CD4-positive, CD25-positive, alpha-beta regulatory T cell (primary cell): ENCODE measurements around the gene TSPAN18. TPM values are rescaled to one million over a fixed set of nuclear protein-coding genes. Genes with fewer than 3 reads are reported as not detected.
A peak's percentile ranks its signal among the peaks of the same experiment; 100 is the strongest.

Experiments
- ATAC-seq, 2 donors: fragments of 150-1000 bp; cut with Tn5 transposase; one replicate each; pipeline ENCODE4 v1.10.0; 2021; ENCODE audit warnings: low read depth in 2 of 2, moderate number of reproducible peaks in 2 of 2, moderate library complexity in 1 of 2
- DNase-seq, 3 donors: peaks; one replicate each; pipeline versions ENCODE4 v3.0.0 to v3.0.0-alpha.2; 2012 to 2022; ENCODE audit warnings: mixed read lengths in 1 of 3
- H3K27ac ChIP-seq: one replicate; pipeline ENCODE4 v1.7.0; 2013; ENCODE audit warnings: mild to moderate bottlenecking, low read length; ENCODE audit not compliant: insufficient read depth, poor library complexity, severe bottlenecking
- H3K27me3 ChIP-seq: one replicate; pipeline ENCODE4 v1.7.0; 2013; ENCODE audit warnings: low read length; ENCODE audit not compliant: control insufficient read depth, insufficient read depth
- H3K36me3 ChIP-seq: one replicate; pipeline ENCODE4 v1.7.0; 2013; ENCODE audit warnings: mild to moderate bottlenecking, low read length, moderate library complexity; ENCODE audit not compliant: control insufficient read depth, insufficient read depth
- H3K4me1 ChIP-seq: 2 replicates; pipeline ENCODE4 v1.7.0; 2013; ENCODE audit warnings: mild to moderate bottlenecking, low read length; ENCODE audit not compliant: insufficient read depth, control insufficient read depth, poor library complexity, severe bottlenecking
- H3K4me3 ChIP-seq: one replicate; pipeline ENCODE4 v1.7.0; 2013; ENCODE audit warnings: low read depth, mild to moderate bottlenecking, low read length, moderate library complexity
- H3K9me3 ChIP-seq, 2 experiments: 1 replicate in 1 of 2; 2 replicates in 1 of 2; pipeline ENCODE4 v1.7.0; 2013; ENCODE audit warnings: low read length in 2 of 2, mild to moderate bottlenecking in 1 of 2, moderate library complexity in 1 of 2; ENCODE audit not compliant: control insufficient read depth in 2 of 2
- H3K27ac Mint-ChIP-seq, 3 donors: one replicate each; pipeline ENCODE4 v1.8.0; 2020 to 2022; ENCODE audit warnings: mild to moderate bottlenecking in 3 of 3, mixed read lengths in 3 of 3, moderate library complexity in 2 of 3
- H3K27me3 Mint-ChIP-seq: one replicate; pipeline ENCODE4 v1.8.0; 2022; ENCODE audit warnings: mild to moderate bottlenecking, mixed read lengths
- H3K36me3 Mint-ChIP-seq: one replicate; pipeline ENCODE4 v1.8.0; 2020; ENCODE audit warnings: mixed read lengths
- H3K4me1 Mint-ChIP-seq, 4 donors: one replicate each; pipeline ENCODE4 v1.8.0; 2020 to 2022; ENCODE audit warnings: mixed read lengths in 4 of 4, mild to moderate bottlenecking in 1 of 4
- H3K4me3 Mint-ChIP-seq, 4 donors: one replicate each; pipeline ENCODE4 v1.8.0; 2020 to 2022; ENCODE audit warnings: mild to moderate bottlenecking in 4 of 4, mixed read lengths in 4 of 4, moderate library complexity in 3 of 4
- H3K9me3 Mint-ChIP-seq, 7 donors: one replicate each; pipeline ENCODE4 v1.8.0; 2020 to 2022; ENCODE audit warnings: mixed read lengths in 7 of 7, mild to moderate bottlenecking in 3 of 7, moderate library complexity in 2 of 7
- polyA plus RNA-seq, 4 donors: library from polyadenylated mRNA; unstranded; fragments of 300-500 nt; fragmentation: Illumina TruSeq; gene quantifications; one replicate each; pipeline ENCODE4 v1.2.3, GENCODE V29; 2021
- total RNA-seq: library from RNA; stranded (reverse); gene quantifications from one replicate; pipeline ENCODE4 v1.2.3, GENCODE V29; 2022

The TSPAN18 gene
- total and polyA plus RNA-seq, 5 donors from 2014 or later, result 3.2 to 36.9 (median 4.9) TPM

DNA sequence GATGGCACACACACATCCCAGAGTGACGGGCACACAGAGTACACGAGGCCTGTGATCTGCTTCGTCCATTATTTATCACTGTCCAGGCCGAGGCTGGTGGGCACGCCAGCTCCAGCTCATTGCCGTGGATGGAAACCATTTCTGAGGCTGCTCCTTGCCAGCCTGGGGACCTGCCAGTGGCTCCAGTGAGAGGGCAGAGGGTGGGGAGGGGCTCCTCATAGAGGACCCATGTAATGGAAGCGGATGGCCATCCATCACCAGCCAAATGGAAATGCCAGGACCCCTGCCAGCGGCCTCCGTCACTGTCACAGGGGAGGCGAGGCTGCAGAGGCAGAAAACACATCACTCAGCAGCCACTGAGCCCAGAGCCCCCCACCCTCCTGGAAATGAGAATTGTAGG is 188.2 kb downstream of the TSPAN18 start:
- Mint-ChIP-seq H3K27me3 (no peaks in the 10 kb centered on the region), H3K4me3 (no peak overlapping the region), H3K36me3 (peaks cover 16% of the 10 kb centered on the region), H3K9me3 (no peaks in the 10 kb centered on the region), H3K4me1 (peaks cover 0 to 9% (median 2%) of the 10 kb centered on the region in 4 donors), H3K27ac (no peak overlapping the region)
- DNase-seq, result no peak
- Histone ChIP-seq H3K9me3 (no peaks in the 10 kb centered on the region), H3K4me1 (peaks cover 5% of the 10 kb centered on the region), H3K36me3 (no peaks in the 10 kb centered on the region), H3K27me3 (no peaks in the 10 kb centered on the region), H3K27ac (no peak overlapping the region), H3K4me3 (no peak overlapping the region)
- ATAC-seq, result no peak

DNA sequence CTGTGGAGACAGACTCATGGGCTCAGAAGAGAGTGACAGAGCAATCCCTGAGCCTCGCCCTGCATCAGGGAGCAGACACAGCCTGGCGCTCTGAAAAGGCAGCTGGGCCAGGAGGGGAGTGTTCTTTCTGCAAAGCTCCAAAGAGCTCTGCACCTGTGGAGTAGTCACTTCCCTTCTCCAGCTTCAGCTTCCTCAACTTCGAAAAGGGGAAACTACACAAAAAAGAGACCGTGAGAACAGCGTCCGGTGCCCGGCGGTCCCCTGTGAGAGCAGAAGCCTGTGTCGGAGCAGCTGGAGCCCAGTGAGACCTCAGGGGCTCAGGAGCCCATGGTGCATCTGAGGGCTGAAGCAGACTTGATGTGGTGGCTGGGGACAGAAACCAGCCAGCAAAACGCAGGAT is 188.9 kb downstream of the TSPAN18 start:
- H3K36me3 Mint-ChIP-seq, result peaks cover 15% of the 10 kb centered on the region
- ATAC-seq, result no peak
- H3K27me3 Mint-ChIP-seq, result no peaks in the 10 kb centered on the region
- H3K4me1 Mint-ChIP-seq, result peaks cover 0 to 7% (median 2%) of the 10 kb centered on the region in 4 donors
- Histone ChIP-seq H3K4me3 (no peak overlapping the region), H3K36me3 (no peaks in the 10 kb centered on the region), H3K27me3 (no peaks in the 10 kb centered on the region), H3K4me1 (peaks cover 5% of the 10 kb centered on the region), H3K9me3 (no peaks in the 10 kb centered on the region), H3K27ac (no peak overlapping the region)
- no peaks in the 10 kb centered on the region for H3K9me3 Mint-ChIP-seq
- H3K27ac Mint-ChIP-seq, result no peak overlapping the region
- DNase-seq, result no peak
- no peak overlapping the region for H3K4me3 Mint-ChIP-seq

DNA sequence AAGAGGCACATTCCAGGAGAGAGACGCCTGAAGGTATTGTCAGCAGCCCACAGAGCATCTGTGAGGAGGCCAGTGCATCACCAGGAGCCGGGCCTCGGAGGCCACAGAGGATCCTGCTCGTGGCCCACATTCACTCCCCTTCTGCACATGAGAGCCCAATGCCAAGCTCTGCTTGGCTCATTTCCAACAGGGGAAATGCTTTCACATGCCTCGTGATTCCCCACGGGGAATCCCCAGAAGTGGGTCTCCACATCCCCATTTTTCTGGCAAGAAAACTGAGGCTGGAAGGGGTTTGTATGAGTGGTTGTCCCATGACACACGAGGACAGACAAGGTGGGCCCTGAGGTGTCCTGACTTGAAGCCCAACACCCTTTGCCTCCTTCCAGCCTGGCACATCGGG is 189.6 kb downstream of the TSPAN18 start:
- H3K27ac Mint-ChIP-seq, result no peak overlapping the region
- no peak for DNase-seq
- no peaks in the 10 kb centered on the region for H3K4me1 Mint-ChIP-seq
- H3K9me3 Mint-ChIP-seq, result no peaks in the 10 kb centered on the region
- Histone ChIP-seq H3K9me3 (no peaks in the 10 kb centered on the region), H3K4me1 (peaks cover 2% of the 10 kb centered on the region), H3K27me3 (no peaks in the 10 kb centered on the region), H3K4me3 (no peak overlapping the region), H3K36me3 (no peaks in the 10 kb centered on the region), H3K27ac (no peak overlapping the region)
- no peak for ATAC-seq
- no peak overlapping the region for H3K4me3 Mint-ChIP-seq
- H3K36me3 Mint-ChIP-seq, result peaks cover 14% of the 10 kb centered on the region
- H3K27me3 Mint-ChIP-seq, result peaks cover 3% of the 10 kb centered on the region

DNA sequence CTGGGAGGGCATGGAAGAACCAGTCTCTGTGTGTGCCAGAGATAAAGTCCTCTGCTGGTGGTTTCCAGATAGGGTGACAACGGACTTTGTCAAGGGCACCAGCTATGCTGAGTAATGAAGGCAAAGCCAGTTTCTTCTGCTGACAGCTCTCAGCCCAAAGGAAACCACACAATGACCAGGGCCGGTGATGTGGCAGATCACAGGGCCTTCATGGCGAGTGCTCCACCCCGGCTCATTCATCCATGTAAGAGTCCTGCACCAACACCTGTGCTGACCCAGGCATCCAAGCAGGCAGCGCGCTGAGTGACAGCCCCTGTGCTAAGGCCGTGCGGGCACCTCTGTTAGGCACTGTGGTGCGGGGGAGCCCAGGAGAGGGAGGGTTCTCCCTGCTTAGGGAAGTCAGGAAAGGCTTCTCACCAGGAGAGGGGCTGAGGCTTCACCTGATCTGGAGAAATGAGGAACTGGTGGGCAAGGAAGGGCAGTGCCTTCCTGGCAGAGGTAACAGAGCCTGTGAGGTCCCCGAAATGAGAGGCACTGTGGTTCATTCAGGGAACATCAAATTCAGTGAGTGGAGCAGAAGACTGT is 190.1 kb downstream of the TSPAN18 start:
- H3K4me1 Mint-ChIP-seq, result no peaks in the 10 kb centered on the region
- ATAC-seq (peak in 1 of 2 donors; percentile 19), DNase-seq (no peak)
- Histone ChIP-seq H3K36me3 (no peaks in the 10 kb centered on the region), H3K4me1 (no peaks in the 10 kb centered on the region), H3K4me3 (no peak overlapping the region), H3K9me3 (no peaks in the 10 kb centered on the region), H3K27ac (no peak overlapping the region), H3K27me3 (no peaks in the 10 kb centered on the region)
- H3K27me3 Mint-ChIP-seq, result peaks cover 5% of the 10 kb centered on the region
- no peaks in the 10 kb centered on the region for H3K9me3 Mint-ChIP-seq
- no peak overlapping the region for H3K4me3 Mint-ChIP-seq
- H3K36me3 Mint-ChIP-seq, result peaks cover 16% of the 10 kb centered on the region
- no peak overlapping the region for H3K27ac Mint-ChIP-seq

DNA sequence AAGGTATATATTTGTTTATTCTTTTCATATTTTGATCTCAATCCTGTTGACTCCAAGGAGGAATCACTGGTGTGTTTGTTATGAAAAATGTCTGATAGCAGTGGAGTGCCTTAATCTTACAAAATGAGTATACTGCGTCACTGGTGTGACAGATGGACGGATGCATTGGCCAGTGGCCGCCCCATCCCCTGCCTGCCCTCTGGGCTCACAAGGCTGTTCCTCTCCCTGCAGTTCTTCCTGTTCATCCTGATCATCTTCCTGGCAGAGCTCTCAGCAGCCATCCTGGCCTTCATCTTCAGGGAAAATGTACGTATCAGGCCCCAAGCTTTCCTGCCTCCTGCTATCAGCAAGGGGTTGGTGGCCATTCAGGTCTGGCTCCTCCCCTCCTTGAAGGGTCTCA is 191.0 kb downstream of the TSPAN18 start:
- Histone ChIP-seq H3K4me3 (no peak overlapping the region), H3K27ac (no peak overlapping the region), H3K27me3 (no peaks in the 10 kb centered on the region), H3K36me3 (no peaks in the 10 kb centered on the region), H3K4me1 (no peaks in the 10 kb centered on the region), H3K9me3 (no peaks in the 10 kb centered on the region)
- H3K9me3 Mint-ChIP-seq, result no peaks in the 10 kb centered on the region
- no peaks in the 10 kb centered on the region for H3K4me1 Mint-ChIP-seq
- no peak overlapping the region for H3K4me3 Mint-ChIP-seq
- peaks cover 5% of the 10 kb centered on the region for H3K27me3 Mint-ChIP-seq
- no peak overlapping the region for H3K27ac Mint-ChIP-seq
- no peak for ATAC-seq
- H3K36me3 Mint-ChIP-seq, result peaks cover 22% of the 10 kb centered on the region
- no peak for DNase-seq

DNA sequence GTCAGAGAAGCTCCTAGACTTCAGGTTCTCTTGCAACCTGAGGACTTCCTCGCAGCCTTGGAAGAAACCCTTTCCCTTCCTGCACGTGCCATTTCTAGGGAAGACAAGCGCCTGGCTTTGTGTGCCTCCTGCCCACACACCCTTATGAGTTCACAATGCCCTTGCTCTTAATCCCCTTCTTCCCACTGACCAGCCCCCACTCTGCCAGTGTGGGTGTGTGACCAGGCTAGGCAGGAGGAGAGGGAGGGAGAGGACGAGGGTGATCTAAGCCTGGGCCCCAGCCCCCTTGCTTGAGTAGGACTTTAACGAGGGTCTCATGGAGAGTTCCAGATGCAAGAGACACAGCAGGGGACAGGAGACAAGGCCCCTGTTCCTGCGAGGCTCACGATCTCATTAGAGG is 193.7 kb downstream of the TSPAN18 start:
- no peak for ATAC-seq
- no peak for DNase-seq
- no peak overlapping the region for H3K27ac Mint-ChIP-seq

DNA sequence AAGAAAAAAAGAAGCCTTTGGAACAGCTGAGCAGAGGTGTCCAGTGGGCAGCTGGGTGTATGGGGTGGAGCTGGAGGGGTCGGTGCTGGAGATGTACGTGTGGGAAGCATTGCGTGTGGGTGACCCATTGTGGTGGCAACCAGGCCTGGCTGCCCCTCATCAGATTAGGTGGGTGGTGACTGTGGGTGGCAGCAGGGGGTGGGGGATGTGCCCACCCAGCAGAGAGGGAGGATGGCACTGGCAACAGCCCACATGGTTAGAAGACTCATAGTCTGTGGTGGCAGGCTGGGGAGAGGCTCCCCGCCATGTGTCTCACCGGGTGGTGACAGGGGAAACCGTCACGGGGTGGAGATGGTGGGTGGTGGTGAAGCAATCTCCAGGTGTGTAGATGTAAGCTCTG is 196.4 kb downstream of the TSPAN18 start:
- Histone ChIP-seq H3K36me3 (no peaks in the 10 kb centered on the region), H3K27me3 (no peaks in the 10 kb centered on the region), H3K4me3 (no peak overlapping the region), H3K9me3 (no peaks in the 10 kb centered on the region), H3K4me1 (no peaks in the 10 kb centered on the region), H3K27ac (no peak overlapping the region)
- Mint-ChIP-seq H3K4me1 (peaks cover 0 to 2% (median 0%) of the 10 kb centered on the region in 4 donors), H3K4me3 (no peak overlapping the region), H3K27ac (no peak overlapping the region), H3K27me3 (peaks cover 5% of the 10 kb centered on the region), H3K9me3 (no peaks in the 10 kb centered on the region), H3K36me3 (peaks cover 18% of the 10 kb centered on the region)
- DNase-seq (no peak), ATAC-seq (no peak)

More for the DNA sequence above, 193.7 kb downstream of the TSPAN18 start:
- Histone ChIP-seq H3K4me1 (no peaks in the 10 kb centered on the region), H3K27ac (no peak overlapping the region), H3K36me3 (no peaks in the 10 kb centered on the region), H3K4me3 (no peak overlapping the region), H3K27me3 (no peaks in the 10 kb centered on the region), H3K9me3 (no peaks in the 10 kb centered on the region)
- no peaks in the 10 kb centered on the region for H3K4me1 Mint-ChIP-seq
- peaks cover 22% of the 10 kb centered on the region for H3K36me3 Mint-ChIP-seq
- no peaks in the 10 kb centered on the region for H3K9me3 Mint-ChIP-seq
- no peak overlapping the region for H3K4me3 Mint-ChIP-seq
- H3K27me3 Mint-ChIP-seq, result peaks cover 5% of the 10 kb centered on the region

DNA sequence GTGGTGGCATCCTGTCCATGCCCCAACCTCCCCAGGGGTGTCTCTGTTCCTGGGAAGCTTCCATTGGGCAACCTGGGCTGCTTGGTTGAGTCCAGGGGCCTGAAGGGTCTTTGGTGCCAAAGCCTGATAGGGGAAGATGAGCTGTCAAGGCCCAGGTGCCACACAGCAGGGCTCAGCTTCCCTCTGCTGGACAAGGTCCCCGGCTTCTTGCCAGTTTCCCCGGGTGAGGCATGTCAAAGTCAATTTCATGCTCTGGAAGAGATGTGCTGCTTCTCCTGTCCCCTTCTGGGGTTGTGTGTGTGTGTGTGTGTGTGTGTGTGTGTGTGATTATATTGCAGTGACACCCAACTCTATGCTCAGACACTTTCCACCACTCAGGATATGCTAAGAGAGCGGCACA is 197.0 kb downstream of the TSPAN18 start:
- H3K9me3 ChIP-seq, result no peaks in the 10 kb centered on the region
- Mint-ChIP-seq H3K4me3 (no peak overlapping the region), H3K27ac (peak overlapping the region in 1 of 3 donors; percentile 38), H3K4me1 (peaks cover 0 to 2% (median 0%) of the 10 kb centered on the region in 4 donors), H3K27me3 (peaks cover 5% of the 10 kb centered on the region), H3K9me3 (no peaks in the 10 kb centered on the region), H3K36me3 (peaks cover 18% of the 10 kb centered on the region)
- H3K27ac ChIP-seq, result no peak overlapping the region
- H3K4me3 ChIP-seq, result no peak overlapping the region
- no peaks in the 10 kb centered on the region for H3K27me3 ChIP-seq
- ATAC-seq (no peak), DNase-seq (no peak)
- no peaks in the 10 kb centered on the region for H3K4me1 ChIP-seq
- no peaks in the 10 kb centered on the region for H3K36me3 ChIP-seq
